Measurements from ENCODE around the gene FLNB. TPM values are rescaled to one million over a fixed set of nuclear protein-coding genes. Genes with fewer than 3 reads are reported as not detected.

The FLNB gene
- total RNA-seq, 3 donors from 2014 or later (not counting 1 experiment from before 2014, with no cell fraction given) = 24.6 to 30.8 (median 26.6) TPM

GRCh38 chr3:58175437-58176184 lies 167.4 kb downstream of the FLNB start:
- TF ChIP-seq CTCF (IDR thresholded peaks at IDR 0.05) = no peak
- Histone ChIP-seq H3K4me1 (ENCODE audit: control insufficient read depth, insufficient read depth, low read length) (peaks cover 21% of the 10 kb centered on the region), H3K9me3 (ENCODE audit: control insufficient read depth, insufficient read depth, low read length) (no peaks in the 10 kb centered on the region), H3K36me3 (ENCODE audit: control insufficient read depth, insufficient read depth, low read length) (no peaks in the 10 kb centered on the region), H3K27me3 (ENCODE audit: control insufficient read depth, insufficient read depth, low read length) (peaks cover 2% of the 10 kb centered on the region), H3K27ac (ENCODE audit: low read length) (no peak overlapping the region), H3K4me3 (ENCODE audit: low read length) (no peak overlapping the region)
- Mint-ChIP-seq H3K4me3 (no peak overlapping the region), H3K4me1 (peaks cover 0 to 12% of the 10 kb centered on the region in 2 donors), H3K27ac (no peak overlapping the region), H3K36me3 (no peaks in the 10 kb centered on the region), H3K9me3 (no peaks in the 10 kb centered on the region), H3K27me3 (ENCODE audit: low read depth in 2 of 2) (peaks cover 0 to 10% of the 10 kb centered on the region in 2 donors)
- 28% methylated on average over 17 of the region's 18 CpGs for WGBS (ENCODE audit: insufficient coverage)
- no peak for DNase-seq
- intact Hi-C loops (cut with micrococcal nuclease) = loop anchor here (2.0 kb wide), 1 partner anchor 41 kb away; no protein-coding TSS in a partner anchor
- ATAC-seq = no peak

DNA sequence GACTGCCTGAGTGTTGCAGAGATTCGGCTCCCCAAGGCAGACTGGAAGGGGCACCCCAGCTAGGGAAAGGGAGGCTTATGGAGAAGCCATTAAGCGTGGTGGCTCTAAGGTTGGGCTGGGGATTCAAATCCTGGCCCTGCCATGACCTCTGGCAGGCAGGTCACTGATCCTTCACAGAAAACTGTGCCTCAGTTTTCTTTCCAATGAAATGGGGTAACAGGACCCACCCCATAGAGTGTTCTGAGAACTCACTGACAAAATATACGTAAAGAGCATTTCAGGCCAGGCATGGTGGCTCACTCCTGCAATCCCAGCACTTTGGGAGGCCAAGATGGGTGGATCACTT lies 167.9 kb downstream of the FLNB start:
- Histone ChIP-seq H3K27ac (ENCODE audit: low read length) (no peak overlapping the region), H3K9me3 (ENCODE audit: control insufficient read depth, insufficient read depth, low read length) (no peaks in the 10 kb centered on the region), H3K4me3 (ENCODE audit: low read length) (no peak overlapping the region), H3K4me1 (ENCODE audit: control insufficient read depth, insufficient read depth, low read length) (peaks cover 21% of the 10 kb centered on the region), H3K27me3 (ENCODE audit: control insufficient read depth, insufficient read depth, low read length) (peaks cover 2% of the 10 kb centered on the region), H3K36me3 (ENCODE audit: control insufficient read depth, insufficient read depth, low read length) (no peaks in the 10 kb centered on the region)
- H3K4me3 Mint-ChIP-seq = no peak overlapping the region
- WGBS (ENCODE audit: insufficient coverage) = 97% methylated on average over 3 of the region's 3 CpGs
- no peak for TF ChIP-seq CTCF (IDR thresholded peaks at IDR 0.05)
- H3K27ac Mint-ChIP-seq = no peak overlapping the region
- H3K36me3 Mint-ChIP-seq = no peaks in the 10 kb centered on the region
- no peak for ATAC-seq
- intact Hi-C loops (cut with micrococcal nuclease) = loop anchor here (2.0 kb wide), 1 partner anchor 41 kb away; no protein-coding TSS in a partner anchor
- peaks cover 0 to 12% of the 10 kb centered on the region in 2 donors for H3K4me1 Mint-ChIP-seq
- no peaks in the 10 kb centered on the region for H3K9me3 Mint-ChIP-seq
- no peak for DNase-seq
- H3K27me3 Mint-ChIP-seq (ENCODE audit: low read depth in 2 of 2) = peaks cover 0 to 10% of the 10 kb centered on the region in 2 donors

GRCh38 chr3:58176827-58177489 lies 168.7 kb downstream of the FLNB start:
- Mint-ChIP-seq H3K4me3 (no peak overlapping the region), H3K36me3 (no peaks in the 10 kb centered on the region), H3K4me1 (peaks cover 0 to 12% of the 10 kb centered on the region in 2 donors), H3K9me3 (no peaks in the 10 kb centered on the region), H3K27ac (no peak overlapping the region), H3K27me3 (ENCODE audit: low read depth in 2 of 2) (peaks cover 0 to 10% of the 10 kb centered on the region in 2 donors)
- ATAC-seq (no peak), DNase-seq (no peak)
- intact Hi-C loops (cut with micrococcal nuclease) = loop anchor here (2.0 kb wide), 1 partner anchor 40 kb away; no protein-coding TSS in a partner anchor
- Histone ChIP-seq H3K9me3 (ENCODE audit: control insufficient read depth, insufficient read depth, low read length) (no peaks in the 10 kb centered on the region), H3K27me3 (ENCODE audit: control insufficient read depth, insufficient read depth, low read length) (peaks cover 2% of the 10 kb centered on the region), H3K27ac (ENCODE audit: low read length) (no peak overlapping the region), H3K36me3 (ENCODE audit: control insufficient read depth, insufficient read depth, low read length) (no peaks in the 10 kb centered on the region), H3K4me3 (ENCODE audit: low read length) (no peak overlapping the region), H3K4me1 (ENCODE audit: control insufficient read depth, insufficient read depth, low read length) (peaks cover 21% of the 10 kb centered on the region)
- WGBS (ENCODE audit: insufficient coverage) = 98% methylated on average over 10 of the region's 10 CpGs
- TF ChIP-seq CTCF (IDR thresholded peaks at IDR 0.05) = no peak
